Chondrocyte (in vitro differentiated cells): ENCODE results near the gene SRMS. TPM values are rescaled to one million over a fixed set of nuclear protein-coding genes. Genes with fewer than 3 reads are reported as not detected.
"Not testable (repeated sequence)": the region's sequence is repeated elsewhere in the genome, so short reads cannot be mapped to it uniquely, and the experiment has no call there.

ENCODE experiments used
- DNase-seq: peaks from one replicate; pipeline ENCODE4 v3.0.0; 2021; ENCODE audit warnings: mixed read lengths, low spot score
- H3K27ac Mint-ChIP-seq: one replicate; pipeline ENCODE4 v1.8.0; 2021; ENCODE audit warnings: mild to moderate bottlenecking, moderate library complexity, mixed read lengths; ENCODE audit not compliant: unreplicated experiment
- H3K27me3 Mint-ChIP-seq: 2 replicates; pipeline ENCODE4 v1.8.0; 2021; ENCODE audit warnings: low read depth, mixed read lengths
- H3K36me3 Mint-ChIP-seq: 2 replicates; pipeline ENCODE4 v1.8.0; 2021; ENCODE audit warnings: low read depth, mixed read lengths
- H3K4me1 Mint-ChIP-seq: 2 replicates; pipeline ENCODE4 v1.8.0; 2021; ENCODE audit warnings: low read depth, mild to moderate bottlenecking, mixed read lengths
- H3K4me3 Mint-ChIP-seq: one replicate; pipeline ENCODE4 v1.8.0; 2021; ENCODE audit warnings: mild to moderate bottlenecking, moderate library complexity, mixed read lengths; ENCODE audit not compliant: unreplicated experiment
- H3K9me3 Mint-ChIP-seq: 2 replicates; pipeline ENCODE4 v1.8.0; 2021; ENCODE audit warnings: low read depth, mixed read lengths
- total RNA-seq: library from RNA; stranded (reverse); gene quantifications from 3 replicates; pipeline ENCODE4 v1.2.1, GENCODE V29; 2021
- TF ChIP-seq, protein P1 (sequence below): fragments of 200-600 bp; sonication (generic); IDR thresholded peaks from 2 replicates; pipeline ENCODE4 v1.5.0; 2021; ENCODE audit warnings: antibody characterized with exemption, mild to moderate bottlenecking, moderate library complexity

SRMS gene
- total RNA-seq, 1 donor from 2014 or later: not detected

GRCh38 chr20:63572071-63572787 lies 24.7 kb upstream of the SRMS start:
- no peaks in the 10 kb centered on the region for H3K36me3 Mint-ChIP-seq
- no peaks in the 10 kb centered on the region for H3K9me3 Mint-ChIP-seq
- no peaks in the 10 kb centered on the region for H3K27me3 Mint-ChIP-seq
- no peak for DNase-seq
- H3K27ac Mint-ChIP-seq: no peak overlapping the region
- TF ChIP-seq, protein P1, sequence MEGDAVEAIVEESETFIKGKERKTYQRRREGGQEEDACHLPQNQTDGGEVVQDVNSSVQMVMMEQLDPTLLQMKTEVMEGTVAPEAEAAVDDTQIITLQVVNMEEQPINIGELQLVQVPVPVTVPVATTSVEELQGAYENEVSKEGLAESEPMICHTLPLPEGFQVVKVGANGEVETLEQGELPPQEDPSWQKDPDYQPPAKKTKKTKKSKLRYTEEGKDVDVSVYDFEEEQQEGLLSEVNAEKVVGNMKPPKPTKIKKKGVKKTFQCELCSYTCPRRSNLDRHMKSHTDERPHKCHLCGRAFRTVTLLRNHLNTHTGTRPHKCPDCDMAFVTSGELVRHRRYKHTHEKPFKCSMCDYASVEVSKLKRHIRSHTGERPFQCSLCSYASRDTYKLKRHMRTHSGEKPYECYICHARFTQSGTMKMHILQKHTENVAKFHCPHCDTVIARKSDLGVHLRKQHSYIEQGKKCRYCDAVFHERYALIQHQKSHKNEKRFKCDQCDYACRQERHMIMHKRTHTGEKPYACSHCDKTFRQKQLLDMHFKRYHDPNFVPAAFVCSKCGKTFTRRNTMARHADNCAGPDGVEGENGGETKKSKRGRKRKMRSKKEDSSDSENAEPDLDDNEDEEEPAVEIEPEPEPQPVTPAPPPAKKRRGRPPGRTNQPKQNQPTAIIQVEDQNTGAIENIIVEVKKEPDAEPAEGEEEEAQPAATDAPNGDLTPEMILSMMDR: no peak
- no peak overlapping the region for H3K4me3 Mint-ChIP-seq
- H3K4me1 Mint-ChIP-seq: peaks cover 16% of the 10 kb centered on the region

GRCh38 chr20:63571087-63571478 lies 23.5 kb upstream of the SRMS start:
- not testable (repeated sequence) for DNase-seq, H3K4me3 Mint-ChIP-seq, H3K9me3 Mint-ChIP-seq, H3K27ac Mint-ChIP-seq, H3K36me3 Mint-ChIP-seq, H3K27me3 Mint-ChIP-seq
- H3K4me1 Mint-ChIP-seq: peaks cover 13% of the 10 kb centered on the region

DNA sequence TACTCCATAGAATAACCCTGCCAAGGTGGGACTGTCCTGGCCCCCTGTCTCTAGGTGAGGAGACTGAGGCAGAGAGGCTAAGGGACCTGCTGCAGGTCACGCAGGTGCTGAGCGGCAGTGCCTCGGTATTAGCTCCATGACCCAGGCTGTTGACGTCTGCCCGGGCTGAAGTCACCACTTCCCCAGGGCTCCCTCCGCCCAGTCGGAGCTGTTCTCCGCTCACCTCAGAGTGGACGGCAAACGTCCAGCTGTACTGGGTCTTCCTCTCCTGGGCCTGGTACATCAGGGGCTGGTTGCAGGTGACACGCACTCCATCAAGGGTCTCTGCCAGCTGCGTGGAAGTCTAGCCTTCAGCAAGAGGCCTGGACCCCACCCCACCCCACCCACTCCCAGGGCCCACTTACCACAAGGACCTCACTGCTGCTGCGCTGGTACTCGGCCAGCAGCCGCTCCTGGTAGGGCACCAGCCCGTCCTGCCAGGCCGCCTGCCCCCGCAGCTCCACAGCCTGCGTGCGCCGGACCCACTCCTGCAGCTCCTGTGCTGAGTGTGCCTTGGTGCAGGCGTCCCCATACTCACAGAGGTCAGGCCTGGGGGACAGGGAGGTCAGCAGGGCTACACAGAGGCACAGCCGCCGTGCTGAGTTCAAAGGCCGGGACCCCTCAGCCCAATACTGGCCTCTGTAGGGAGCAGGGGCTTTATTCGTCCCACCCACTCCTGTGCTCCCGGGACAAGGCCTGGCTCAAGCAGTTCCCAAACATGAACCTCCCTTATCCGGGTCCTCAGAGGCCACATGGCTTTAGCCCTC lies 22.9 kb upstream of the SRMS start:
- H3K4me3 Mint-ChIP-seq: no peak overlapping the region
- no peaks in the 10 kb centered on the region for H3K9me3 Mint-ChIP-seq
- no peak for DNase-seq
- no peaks in the 10 kb centered on the region for H3K36me3 Mint-ChIP-seq
- peaks cover 9% of the 10 kb centered on the region for H3K4me1 Mint-ChIP-seq
- no peaks in the 10 kb centered on the region for H3K27me3 Mint-ChIP-seq
- TF ChIP-seq, protein P1: no peak
- no peak overlapping the region for H3K27ac Mint-ChIP-seq

- Mint-ChIP-seq H3K4me1 (peaks cover 3% of the 10 kb centered on the region), H3K27ac (no peak overlapping the region), H3K36me3 (no peaks in the 10 kb centered on the region), H3K27me3 (no peaks in the 10 kb centered on the region), H3K9me3 (no peaks in the 10 kb centered on the region), H3K4me3 (no peak overlapping the region)
- TF ChIP-seq, protein P1: no peak
- DNase-seq: no peak
These were observed 21.7 kb upstream of the SRMS start for GRCh38 chr20:63568986-63569949.

- DNase-seq: no peak
- H3K36me3 Mint-ChIP-seq: no peaks in the 10 kb centered on the region
- H3K4me3 Mint-ChIP-seq: no peak overlapping the region
- no peaks in the 10 kb centered on the region for H3K27me3 Mint-ChIP-seq
- H3K9me3 Mint-ChIP-seq: no peaks in the 10 kb centered on the region
- TF ChIP-seq, protein P1: no peak
- H3K4me1 Mint-ChIP-seq: no peaks in the 10 kb centered on the region
- H3K27ac Mint-ChIP-seq: no peak overlapping the region
These were observed 20.8 kb upstream of the SRMS start for GRCh38 chr20:63568170-63568981.
